Stomach (tissue), 9 donors: ENCODE measurements around the gene C1orf50. TPM values are rescaled to one million over a fixed set of nuclear protein-coding genes. Genes with fewer than 3 reads are reported as not detected.

ENCODE experiments used
- DNase-seq, 2 donors: peaks; one replicate each; pipeline versions ENCODE4 v3.0.0 to v3.0.0-alpha.2; 2013 to 2019
- H3K27ac ChIP-seq, 5 donors: fragments of 200-600 bp in 4 of 5; sonication (generic) in 4 of 5; one replicate each; pipeline ENCODE4 v1.5.1; 2013 to 2019; ENCODE audit warnings: mild to moderate bottlenecking in 1 of 5, moderate library complexity in 1 of 5
- H3K27me3 ChIP-seq, 3 donors: fragments of 200-600 bp; sonication (generic); one replicate each; pipeline ENCODE4 v1.5.1; 2017 to 2019; ENCODE audit warnings: mixed run types in 1 of 3
- H3K36me3 ChIP-seq, 4 donors: fragments of 200-600 bp; sonication (generic); 1 replicate in 3 of 4; 2 replicates in 1 of 4; pipeline ENCODE4 v1.5.1; 2016 to 2019
- H3K4me1 ChIP-seq, 4 donors: fragments of 200-600 bp; sonication (generic); one replicate each; pipeline ENCODE4 v1.5.1; 2016 to 2019
- H3K4me3 ChIP-seq, 4 donors: fragments of 200-600 bp; sonication (generic) in 3 of 4; one replicate each; pipeline ENCODE4 v1.5.1; 2016 to 2019; ENCODE audit warnings: mild to moderate bottlenecking in 1 of 4
- H3K9me3 ChIP-seq, 4 donors: fragments of 200-600 bp; sonication (generic); one replicate each; pipeline ENCODE4 v1.5.1; 2016 to 2019
- CTCF ChIP-seq, 7 experiments: fragments of 450-650 bp in 4 of 7; fragments of 200-600 bp in 3 of 7; sonication (generic) in 3 of 7; IDR thresholded peaks; one replicate each; pipeline ENCODE4 v1.5.1; 2016 to 2019; ENCODE audit warnings: antibody characterized with exemption in 7 of 7, control low read depth in 2 of 7, mild to moderate bottlenecking in 1 of 7
- EP300 ChIP-seq: sonication (generic); formaldehyde crosslinking; IDR thresholded peaks from one replicate; pipeline ENCODE4 v1.6.1; 2017; ENCODE audit warnings: antibody characterized with exemption
- POLR2A ChIP-seq, 4 donors: fragments of 450-650 bp; IDR thresholded peaks; one replicate each; pipeline ENCODE4 v1.6.1; 2016; ENCODE audit warnings: antibody characterized with exemption in 4 of 4, control low read depth in 2 of 4, mild to moderate bottlenecking in 1 of 4, moderate library complexity in 1 of 4
- POLR2AphosphoS5 ChIP-seq, 3 donors: sonication (generic); formaldehyde crosslinking; IDR thresholded peaks; one replicate each; pipeline ENCODE4 v1.6.1; 2016; ENCODE audit warnings: antibody characterized with exemption in 3 of 3
- WGBS, 5 donors: extraction: QIAGEN DNeasy Blood & Tissue Kit in 3 of 5; methylation state at CpG; one replicate each; pipeline versions ENCODE4 v1.1.5 to v1.1.7; 2013 to 2018; 5-methylcytosine and 5-hydroxymethylcytosine counted together
- intact Hi-C: fragments of 100-400 bp; cut with DNase I; formaldehyde crosslinking; loops from one replicate; pipeline ENCODE4 v1.15.1; 2023; ENCODE audit warnings: low total_unique reads
- polyA plus RNA-seq, 3 donors: library from polyadenylated mRNA; stranded (reverse); fragments of 200-250 nt; gene quantifications; one replicate each; pipeline ENCODE4 v1.2.3, GENCODE V29; 2013
- total RNA-seq, 5 donors: library from RNA; depleted of rRNA; stranded (reverse); fragments of >200 nt; gene quantifications; one replicate each; pipeline versions ENCODE4 v1.1.0 to v1.2.3, GENCODE V29; 2014 to 2016
- donor health status: healthy with polysubstance abuse.
- donor health status: Bipolar disorder and iron deficiency.
- donor health status: healthy.

The C1orf50 gene
- total and polyA plus RNA-seq, 8 donors = 0.89 to 6.7 (median 5.0) TPM; not detected in 2

- TF ChIP-seq CTCF (IDR thresholded peaks at IDR 0.05) (no peak), EP300 (no peak), POLR2A (IDR thresholded peaks at IDR 0.05) (no peak), POLR2AphosphoS5 (IDR thresholded peaks at IDR 0.05) (no peak)
- H3K4me1 ChIP-seq = peaks cover 0 to 15% (median 0%) of the 10 kb centered on the region in 4 donors
- H3K9me3 ChIP-seq = no peaks in the 10 kb centered on the region
- 65 to 73% (median 71%) methylated on average over 13 to 19 of the region's 19 CpGs for WGBS, 5 donors
- peaks cover 0 to 5% (median 4%) of the 10 kb centered on the region in 4 donors for H3K36me3 ChIP-seq
- DNase-seq = no peak
- H3K4me3 ChIP-seq = no peak overlapping the region
- intact Hi-C loops = loop anchor here (10.0 kb wide), 2 partner anchors 166 to 596 kb away; no protein-coding TSS in a partner anchor
- no peak overlapping the region for H3K27ac ChIP-seq
- H3K27me3 ChIP-seq = no peaks in the 10 kb centered on the region
These were observed 26.0 kb upstream of the C1orf50 start for GRCh38 chr1:42740851-42741580.

- intact Hi-C loops = loop anchor here (10.0 kb wide), 2 partner anchors 167 to 597 kb away; no protein-coding TSS in a partner anchor
- no peak for DNase-seq
- no peak for TF ChIP-seq CTCF (IDR thresholded peaks at IDR 0.05)
- Histone ChIP-seq H3K27me3 (no peaks in the 10 kb centered on the region), H3K36me3 (peaks cover 0 to 12% (median 11%) of the 10 kb centered on the region in 4 donors), H3K4me3 (no peak overlapping the region), H3K9me3 (no peaks in the 10 kb centered on the region), H3K4me1 (peaks cover 0 to 15% (median 0%) of the 10 kb centered on the region in 4 donors), H3K27ac (no peak overlapping the region)
- WGBS, 5 donors = 60 to 93% (median 90%) methylated on average over 1 to 4 of the region's 4 CpGs
These were observed 25.3 kb upstream of the C1orf50 start for GRCh38 chr1:42741706-42742105.

- intact Hi-C loops = loop anchor here (10.0 kb wide), 2 partner anchors 167 to 597 kb away; no protein-coding TSS in a partner anchor
- H3K27ac ChIP-seq = no peak overlapping the region
These were observed 24.9 kb upstream of the C1orf50 start for GRCh38 chr1:42742141-42742540.

More at GRCh38 chr1:42742141-42742540, 24.9 kb upstream of the C1orf50 start:
- Histone ChIP-seq H3K4me1 (peaks cover 0 to 12% (median 0%) of the 10 kb centered on the region in 4 donors), H3K27me3 (no peaks in the 10 kb centered on the region), H3K4me3 (no peak overlapping the region), H3K36me3 (peaks cover 0 to 16% (median 14%) of the 10 kb centered on the region in 4 donors), H3K9me3 (no peaks in the 10 kb centered on the region)
- TF ChIP-seq POLR2A (IDR thresholded peaks at IDR 0.05) (no peak), POLR2AphosphoS5 (IDR thresholded peaks at IDR 0.05) (no peak), EP300 (no peak), CTCF (IDR thresholded peaks at IDR 0.05) (no peak)
- DNase-seq = no peak
- WGBS, 5 donors = 90 to 96% (median 94%) methylated on average over 4 to 8 of the region's 8 CpGs
